ENCODE data around the gene SHISA8.
A peak's percentile ranks its signal among the peaks of the same experiment; 100 is the strongest.

SHISA8 gene

GRCh38 chr22:41913842-41914534, 886 bp downstream of the SHISA8 start:
- DNase-seq: no peak

GRCh38 chr22:41913040-41913719, 1.7 kb downstream of the SHISA8 start:
- no peak for DNase-seq

GRCh38 chr22:41912338-41913039, 2.4 kb downstream of the SHISA8 start:
- no peak for DNase-seq

- no peak for DNase-seq
Measured at GRCh38 chr22:41911001-41911611, 3.8 kb downstream of the SHISA8 start.

GRCh38 chr22:41910050-41911000, 4.5 kb downstream of the SHISA8 start:
- peak; percentile 66 for DNase-seq

- no peak for DNase-seq
Measured at GRCh38 chr22:41909310-41910049, 5.4 kb downstream of the SHISA8 start.

- DNase-seq: peak; percentile 42
Measured at GRCh38 chr22:41908411-41909309, 6.2 kb downstream of the SHISA8 start.

GRCh38 chr22:41907436-41908401, 7.2 kb downstream of the SHISA8 start:
- DNase-seq: no peak

GRCh38 chr22:41906822-41907221, 8.1 kb downstream of the SHISA8 start:
- no peak for DNase-seq

- DNase-seq: no peak
Measured at GRCh38 chr22:41905411-41906202, 9.3 kb downstream of the SHISA8 start.

GRCh38 chr22:41904450-41905410, 10.1 kb downstream of the SHISA8 start:
- no peak for DNase-seq

- no peak for DNase-seq
Measured at GRCh38 chr22:41902932-41903421, 11.9 kb downstream of the SHISA8 start.

- no peak for DNase-seq
Measured at GRCh38 chr22:41902016-41902415, 12.9 kb downstream of the SHISA8 start.

- no peak for DNase-seq
Measured at GRCh38 chr22:41900652-41901312, 14.1 kb downstream of the SHISA8 start.

GRCh38 chr22:41899992-41900651, 14.8 kb downstream of the SHISA8 start:
- DNase-seq: peak; percentile 40

GRCh38 chr22:41899110-41899509, 15.8 kb downstream of the SHISA8 start:
- DNase-seq: no peak

Measured in hematopoietic multipotent progenitor cell treated with erythropoietin and hydrocortisone succinate and interleukin-3 and kit ligand, for 6 days (in vitro differentiated cells).